Measurements from ENCODE around the gene PTF1A.

PTF1A gene

GRCh38 chr10:23191764-23192711, at the start of gene PTF1A:
PTF1A (plus strand) TSS chr10:23192312; CDS start chr10:23192531, 219 bp downstream.
- in situ Hi-C loops (cut with MboI; ENCODE audit: low sequenced_read_pairs) = no loop called here

GRCh38 chr10:23146258-23146657, 45.9 kb upstream of the PTF1A start:
- in situ Hi-C loops (cut with MboI; ENCODE audit: low sequenced_read_pairs) = no loop called here

GRCh38 chr10:23147035-23147434, 45.1 kb upstream of the PTF1A start:
- in situ Hi-C loops (cut with MboI; ENCODE audit: low sequenced_read_pairs) = no loop called here

GRCh38 chr10:23148214-23148613, 43.9 kb upstream of the PTF1A start:
- in situ Hi-C loops (cut with MboI; ENCODE audit: low sequenced_read_pairs) = no loop called here

- in situ Hi-C loops (cut with MboI; ENCODE audit: low sequenced_read_pairs) = no loop called here
Observed at GRCh38 chr10:23150091-23150490, 42.0 kb upstream of the PTF1A start.

GRCh38 chr10:23150610-23151009, 41.5 kb upstream of the PTF1A start:
- in situ Hi-C loops (cut with MboI; ENCODE audit: low sequenced_read_pairs) = no loop called here

GRCh38 chr10:23151071-23151470, 41.0 kb upstream of the PTF1A start:
- in situ Hi-C loops (cut with MboI; ENCODE audit: low sequenced_read_pairs) = no loop called here

GRCh38 chr10:23155169-23155568, 36.9 kb upstream of the PTF1A start:
- in situ Hi-C loops (cut with MboI; ENCODE audit: low sequenced_read_pairs) = no loop called here

GRCh38 chr10:23156447-23157150, 35.5 kb upstream of the PTF1A start:
- in situ Hi-C loops (cut with MboI; ENCODE audit: low sequenced_read_pairs) = no loop called here

GRCh38 chr10:23157239-23157681, 34.9 kb upstream of the PTF1A start:
- in situ Hi-C loops (cut with MboI; ENCODE audit: low sequenced_read_pairs) = no loop called here

- in situ Hi-C loops (cut with MboI; ENCODE audit: low sequenced_read_pairs) = no loop called here
Observed at GRCh38 chr10:23157691-23158369, 34.3 kb upstream of the PTF1A start.

GRCh38 chr10:23158370-23158769, 33.7 kb upstream of the PTF1A start:
- in situ Hi-C loops (cut with MboI; ENCODE audit: low sequenced_read_pairs) = no loop called here

- in situ Hi-C loops (cut with MboI; ENCODE audit: low sequenced_read_pairs) = no loop called here
Observed at GRCh38 chr10:23171232-23171876, 20.8 kb upstream of the PTF1A start.

- in situ Hi-C loops (cut with MboI; ENCODE audit: low sequenced_read_pairs) = no loop called here
Observed at GRCh38 chr10:23172429-23173213, 19.5 kb upstream of the PTF1A start.

- in situ Hi-C loops (cut with MboI; ENCODE audit: low sequenced_read_pairs) = no loop called here
Observed at GRCh38 chr10:23173214-23174073, 18.7 kb upstream of the PTF1A start.

- in situ Hi-C loops (cut with MboI; ENCODE audit: low sequenced_read_pairs) = no loop called here
Observed at GRCh38 chr10:23174074-23174976, 17.8 kb upstream of the PTF1A start.

- in situ Hi-C loops (cut with MboI; ENCODE audit: low sequenced_read_pairs) = no loop called here
Observed at GRCh38 chr10:23174977-23175512, 17.1 kb upstream of the PTF1A start.

GRCh38 chr10:23186178-23186577, 5.9 kb upstream of the PTF1A start:
- in situ Hi-C loops (cut with MboI; ENCODE audit: low sequenced_read_pairs) = no loop called here

Data from hTERT RPE-1 (cell line).